NCI-H1417 treated with DMSO at 0.1 percent for 48 hours (cell line): ENCODE data around the gene ALDH16A1.
"Not testable (repeated sequence)": the region's sequence is repeated elsewhere in the genome, so short reads cannot be mapped to it uniquely, and the experiment has no call there.

Source experiments
- DNase-seq: peaks from one replicate; lab custom pipeline; 2025; lab: John Stamatoyannopoulos, UW

The ALDH16A1 gene

DNA sequence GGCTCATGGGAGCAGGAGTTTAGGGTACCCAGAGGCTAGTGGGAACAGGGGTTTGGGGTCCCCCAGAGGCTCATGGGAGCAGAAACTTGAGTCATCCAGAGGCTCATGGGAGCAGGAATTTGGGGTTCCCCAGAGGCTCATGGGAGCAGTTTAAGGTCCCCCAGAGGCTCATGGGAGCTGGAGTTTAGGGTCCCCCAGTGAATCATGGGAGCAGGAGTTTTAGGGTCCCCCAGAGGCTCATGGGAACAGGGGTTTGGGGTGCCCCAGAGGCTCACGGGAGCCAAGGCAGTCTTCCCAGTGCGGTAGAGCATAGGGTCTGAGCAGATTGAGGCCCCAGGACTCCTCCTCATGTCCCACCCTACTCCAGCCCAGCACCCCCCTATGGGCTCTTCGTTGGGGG is 12.3 kb downstream of the ALDH16A1 start:
- no peak for DNase-seq

DNA sequence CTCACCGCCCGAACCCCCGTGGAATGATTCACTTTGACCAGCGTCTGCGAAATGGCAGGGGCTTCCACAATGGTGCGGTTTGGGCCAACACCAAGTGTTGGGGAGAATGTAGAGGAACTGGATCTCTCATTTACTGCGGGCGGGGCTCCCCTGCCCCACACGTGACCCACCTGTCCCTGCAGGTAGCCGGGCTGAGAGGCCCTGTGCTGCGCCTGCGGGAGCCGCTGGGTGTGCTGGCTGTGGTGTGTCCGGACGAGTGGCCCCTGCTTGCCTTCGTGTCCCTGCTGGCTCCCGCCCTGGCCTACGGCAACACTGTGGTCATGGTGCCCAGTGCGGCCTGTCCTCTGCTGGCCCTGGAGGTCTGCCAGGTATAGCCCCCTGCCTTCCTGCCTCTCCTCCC is 15.2 kb downstream of the ALDH16A1 start:
- DNase-seq = no peak

DNA sequence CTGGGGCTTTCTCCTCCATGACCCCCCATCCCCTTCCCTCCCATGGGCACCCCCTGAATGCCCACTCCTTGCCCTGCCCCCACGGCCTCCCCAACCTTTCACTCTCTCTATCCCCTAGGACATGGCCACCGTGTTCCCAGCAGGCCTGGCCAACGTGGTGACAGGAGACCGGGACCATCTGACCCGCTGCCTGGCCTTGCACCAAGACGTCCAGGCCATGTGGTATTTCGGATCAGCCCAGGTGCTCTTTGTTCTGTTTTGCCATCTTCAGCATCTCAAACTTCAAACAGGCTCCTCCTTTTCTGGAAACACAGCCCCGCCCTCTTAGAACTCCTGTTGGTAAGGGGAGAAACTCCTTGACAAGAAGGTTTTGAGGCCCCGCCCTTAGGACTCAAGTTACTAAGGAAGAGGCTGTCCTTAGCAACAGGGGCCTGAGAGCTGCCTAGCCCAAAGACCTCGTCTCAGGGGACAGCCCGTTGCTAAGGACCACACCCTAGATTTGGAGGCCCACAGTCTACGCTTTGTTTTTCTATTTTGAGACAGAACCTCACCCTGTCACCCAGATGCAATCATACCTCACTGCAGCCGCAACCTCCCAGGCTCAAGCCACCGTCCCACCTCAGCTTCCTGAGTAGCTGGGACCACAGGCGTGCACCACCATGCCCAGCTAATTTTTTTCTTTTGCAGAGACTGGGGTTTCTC is 15.9 kb downstream of the ALDH16A1 start:
- no peak for DNase-seq

DNA sequence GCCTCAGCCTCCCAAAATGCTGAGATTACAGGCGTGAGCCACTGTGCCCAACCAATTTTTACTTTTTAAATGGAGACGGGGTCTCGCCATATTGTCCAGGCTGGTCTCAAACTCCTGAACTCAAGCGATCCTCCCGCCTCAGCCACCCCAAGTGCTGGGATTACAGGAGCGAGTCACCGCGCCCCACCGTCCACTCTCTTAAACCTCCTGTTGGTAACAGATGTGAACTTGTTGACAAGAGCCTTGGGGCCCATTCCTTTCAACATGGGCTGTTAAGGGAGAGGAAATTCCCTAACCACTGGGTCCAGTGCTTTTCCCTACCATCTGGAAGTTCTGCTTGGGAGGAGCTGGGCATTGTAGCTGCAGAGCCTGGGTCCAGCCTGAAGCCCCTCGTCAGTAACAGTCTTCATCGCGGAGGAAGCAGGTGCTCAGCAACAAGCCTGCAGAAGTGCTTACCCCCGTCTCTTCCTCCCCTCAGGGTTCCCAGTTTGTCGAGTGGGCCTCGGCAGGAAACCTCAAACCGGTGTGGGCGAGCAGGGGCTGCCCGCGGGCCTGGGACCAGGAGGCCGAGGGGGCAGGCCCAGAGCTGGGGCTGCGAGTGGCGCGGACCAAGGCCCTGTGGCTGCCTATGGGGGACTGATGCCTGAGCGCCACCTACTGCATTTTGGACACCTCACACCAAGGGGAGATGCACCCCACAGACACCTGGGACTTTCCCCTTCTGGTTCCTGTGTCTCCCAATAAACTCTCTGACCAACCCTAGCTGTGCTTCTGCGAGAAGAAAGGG is 17.0 kb downstream of the ALDH16A1 start:
- DNase-seq = no peak

DNA sequence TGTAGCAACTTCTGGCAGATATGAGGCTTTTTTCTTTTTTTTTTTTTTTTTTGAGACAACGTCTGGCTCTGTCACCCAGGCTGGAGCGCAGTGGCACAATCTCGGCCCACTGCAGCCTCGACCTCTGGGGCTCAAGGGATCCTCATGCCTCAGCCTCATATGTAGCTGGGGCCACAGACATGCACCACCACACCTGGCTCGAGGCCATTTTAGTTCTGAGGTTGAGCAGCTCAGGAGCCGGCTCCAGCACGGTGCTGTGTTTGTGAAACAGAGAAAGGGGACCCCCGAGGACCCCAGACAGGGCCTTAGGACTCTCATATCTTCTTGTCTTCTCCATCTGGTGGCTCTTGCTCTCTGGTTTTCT is 17.6 kb downstream of the ALDH16A1 start:
- DNase-seq = no peak

DNA sequence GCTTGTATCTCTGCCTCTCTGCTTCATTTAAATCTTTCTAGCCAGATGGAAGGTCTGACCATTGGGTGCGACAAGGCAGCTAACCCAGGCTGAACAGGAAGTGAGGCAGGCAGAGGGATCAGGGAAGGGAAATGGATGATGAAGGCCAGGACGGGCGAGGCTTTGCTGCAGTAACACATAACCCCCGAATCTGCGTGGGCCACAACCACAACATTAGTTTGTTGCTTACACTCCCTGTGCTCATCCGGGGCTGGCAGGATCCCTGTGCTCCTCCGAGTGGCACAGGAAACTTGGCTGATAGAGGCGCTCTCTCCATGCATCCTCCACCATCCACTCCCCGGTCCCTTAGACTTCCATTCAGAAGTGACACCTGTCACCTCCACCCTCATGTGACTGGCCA is 19.9 kb downstream of the ALDH16A1 start:
- DNase-seq = no peak

DNA sequence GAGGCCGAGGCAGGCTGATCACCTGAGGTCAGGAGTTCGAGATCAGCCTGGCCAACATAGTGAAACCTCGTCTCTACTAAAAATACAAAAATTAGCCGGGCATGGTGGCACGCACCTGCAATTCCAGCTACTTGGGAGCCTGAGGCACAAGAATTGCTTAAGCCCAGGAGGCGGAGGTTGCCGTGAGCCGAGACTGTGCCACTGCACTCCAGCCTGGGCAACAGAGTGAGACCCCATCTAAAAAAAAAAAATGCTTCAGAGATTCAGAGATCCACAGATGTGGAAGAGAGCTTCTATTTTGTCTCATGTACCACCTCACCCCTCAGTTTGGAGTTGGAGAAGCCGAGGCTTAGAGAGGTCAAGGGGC is 20.5 kb downstream of the ALDH16A1 start:
- DNase-seq = not testable (repeated sequence)

DNA sequence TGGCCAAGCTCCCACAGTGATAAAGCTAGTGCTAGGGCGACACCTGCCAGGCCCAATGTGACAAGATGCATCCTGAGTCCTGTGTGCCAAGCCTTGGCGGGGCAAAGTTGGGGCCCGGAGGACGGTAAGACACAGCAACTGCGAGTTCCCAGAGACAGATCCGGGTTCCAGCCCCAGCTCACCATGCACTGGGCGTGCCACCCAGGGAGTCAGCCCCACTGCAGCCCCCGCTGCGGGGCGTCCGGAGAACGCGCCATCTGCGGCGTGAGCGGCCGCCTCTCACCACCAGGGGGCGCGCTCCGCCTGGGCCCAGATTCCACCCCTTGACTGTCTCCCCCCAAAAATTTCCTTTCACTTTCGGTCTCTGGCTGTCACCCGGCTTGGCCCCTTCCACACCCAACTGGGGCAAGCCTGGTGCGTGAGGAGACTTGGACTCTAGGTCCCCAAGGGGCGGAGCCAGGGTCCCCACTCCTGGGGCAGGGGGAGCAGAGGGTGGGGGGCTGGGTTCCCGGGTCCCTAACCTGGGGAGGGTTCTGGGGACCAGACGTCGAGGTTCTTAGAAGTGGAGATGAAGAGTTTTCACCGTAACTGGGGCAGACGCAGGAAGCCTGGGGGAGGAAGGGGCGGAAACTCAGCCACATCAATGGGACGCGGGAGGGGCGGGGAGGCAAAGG is 21.0 kb downstream of the ALDH16A1 start, which contains the start of gene FLT3LG:
TSS of gene FLT3LG (plus strand) at position 348 of the 674 bp plus-strand sequence. CDS start 425 bp downstream, outside the sequence.
- peak; percentile 2 for DNase-seq

DNA sequence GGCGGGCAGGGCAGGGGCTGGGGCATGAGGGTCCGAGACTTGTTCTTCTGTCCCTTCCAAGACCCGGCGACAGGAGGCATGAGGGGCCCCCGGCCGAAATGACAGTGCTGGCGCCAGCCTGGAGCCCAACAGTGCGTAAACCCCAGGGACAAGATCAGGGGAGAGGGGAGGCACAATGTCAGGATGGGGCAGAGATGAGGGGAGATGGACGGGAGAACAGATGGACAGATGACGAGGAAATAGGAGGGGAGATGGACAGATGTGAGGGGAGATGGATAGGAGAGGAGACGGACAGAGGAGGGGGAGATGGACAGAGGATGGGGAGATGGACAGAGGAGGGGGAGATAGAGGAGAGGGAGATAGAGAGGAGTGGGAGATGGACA is 21.5 kb downstream of the ALDH16A1 start:
- no peak for DNase-seq

DNA sequence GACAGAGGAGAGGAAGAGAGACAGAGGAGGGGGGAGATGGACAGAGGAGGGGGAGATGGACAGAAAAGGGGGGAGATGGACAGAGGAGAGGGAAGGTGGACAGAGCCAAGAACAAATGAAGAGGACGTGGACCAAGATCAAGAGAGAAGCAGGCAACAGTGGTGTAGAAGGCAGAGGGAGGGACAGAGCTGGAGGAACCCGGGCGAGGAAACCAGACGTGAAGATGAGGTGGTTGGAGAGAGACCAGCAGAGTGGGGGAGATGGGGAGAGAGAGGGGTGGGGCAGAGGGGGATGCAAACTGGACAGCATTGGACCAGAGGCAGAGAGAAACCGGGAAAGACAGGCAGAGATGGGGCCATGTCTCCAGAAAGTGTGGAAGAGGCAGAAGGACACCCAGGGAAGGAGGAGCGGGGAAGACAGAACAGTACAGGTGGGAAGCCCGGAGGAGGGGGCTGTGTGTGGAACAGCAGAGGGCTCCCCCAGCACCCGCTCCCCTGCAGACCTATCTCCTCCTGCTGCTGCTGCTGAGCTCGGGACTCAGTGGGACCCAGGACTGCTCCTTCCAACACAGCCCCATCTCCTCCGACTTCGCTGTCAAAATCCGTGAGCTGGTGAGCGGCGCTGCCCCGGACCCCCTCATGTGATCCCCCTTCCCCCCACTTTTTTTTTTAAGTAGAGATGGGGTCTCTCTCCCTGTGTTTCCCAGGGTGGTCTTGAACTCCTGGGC is 22.3 kb downstream of the ALDH16A1 start:
- no peak for DNase-seq

DNA sequence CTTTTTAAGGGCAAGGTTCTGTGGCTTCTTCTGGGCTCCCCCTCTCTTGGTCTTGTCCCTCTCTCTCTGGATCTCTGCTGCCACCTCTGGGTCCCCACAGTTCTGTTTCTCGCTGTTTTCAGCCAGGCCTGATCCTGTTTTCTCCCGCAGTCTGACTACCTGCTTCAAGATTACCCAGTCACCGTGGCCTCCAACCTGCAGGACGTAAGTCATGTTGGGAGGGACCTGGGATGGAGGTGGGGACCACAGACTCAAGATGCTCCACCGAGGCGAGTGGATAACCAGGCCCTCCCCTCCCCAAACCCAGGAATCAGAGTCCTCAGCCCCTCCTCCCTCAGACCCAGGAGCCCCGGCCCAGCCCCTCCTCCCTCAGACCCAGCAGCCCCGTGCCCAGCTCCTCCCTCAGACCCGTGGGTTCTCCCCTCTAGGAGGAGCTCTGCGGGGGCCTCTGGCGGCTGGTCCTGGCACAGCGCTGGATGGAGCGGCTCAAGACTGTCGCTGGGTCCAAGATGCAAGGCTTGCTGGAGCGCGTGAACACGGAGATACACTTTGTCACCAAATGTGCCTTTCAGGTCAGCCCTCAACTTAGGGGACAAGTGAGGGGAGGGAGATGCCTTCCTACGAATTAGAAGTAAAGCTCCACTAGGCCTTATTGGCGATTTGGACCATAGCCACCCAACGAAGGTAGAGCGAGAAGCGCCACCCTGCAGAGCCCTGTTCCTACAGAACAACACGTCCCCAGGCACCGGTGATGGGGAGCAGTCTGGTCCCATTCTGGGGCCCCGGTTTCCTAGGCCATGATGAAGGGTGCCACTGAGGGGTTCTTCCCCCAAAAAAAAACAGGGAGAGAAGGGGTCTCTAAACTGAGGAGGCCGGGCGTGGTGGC is 23.2 kb downstream of the ALDH16A1 start:
- DNase-seq = no peak

DNA sequence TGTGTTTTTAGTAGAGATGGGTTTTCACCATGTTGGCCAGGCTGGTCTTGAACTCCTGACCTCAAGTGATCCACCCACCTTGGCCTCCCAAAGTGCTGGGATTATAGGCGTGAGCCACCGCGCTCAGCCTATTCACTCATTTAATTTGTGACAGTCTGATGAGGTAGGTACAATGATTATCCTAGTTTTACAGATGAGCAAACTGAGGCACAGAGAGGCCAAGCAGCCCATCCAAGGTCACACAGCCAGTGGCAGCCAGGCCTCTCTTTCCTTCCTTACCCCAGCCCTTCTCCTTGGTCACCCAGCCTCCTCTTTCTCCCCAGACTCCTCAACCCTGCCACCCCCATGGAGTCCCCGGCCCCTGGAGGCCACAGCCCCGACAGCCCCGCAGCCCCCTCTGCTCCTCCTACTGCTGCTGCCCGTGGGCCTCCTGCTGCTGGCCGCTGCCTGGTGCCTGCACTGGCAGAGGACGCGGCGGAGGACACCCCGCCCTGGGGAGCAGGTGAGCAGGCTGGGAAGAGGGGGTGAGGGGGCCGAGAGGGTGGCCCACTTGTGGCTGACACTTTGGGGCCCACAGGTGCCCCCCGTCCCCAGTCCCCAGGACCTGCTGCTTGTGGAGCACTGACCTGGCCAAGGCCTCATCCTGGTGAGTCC is 27.1 kb downstream of the ALDH16A1 start:
- no peak for DNase-seq

DNA sequence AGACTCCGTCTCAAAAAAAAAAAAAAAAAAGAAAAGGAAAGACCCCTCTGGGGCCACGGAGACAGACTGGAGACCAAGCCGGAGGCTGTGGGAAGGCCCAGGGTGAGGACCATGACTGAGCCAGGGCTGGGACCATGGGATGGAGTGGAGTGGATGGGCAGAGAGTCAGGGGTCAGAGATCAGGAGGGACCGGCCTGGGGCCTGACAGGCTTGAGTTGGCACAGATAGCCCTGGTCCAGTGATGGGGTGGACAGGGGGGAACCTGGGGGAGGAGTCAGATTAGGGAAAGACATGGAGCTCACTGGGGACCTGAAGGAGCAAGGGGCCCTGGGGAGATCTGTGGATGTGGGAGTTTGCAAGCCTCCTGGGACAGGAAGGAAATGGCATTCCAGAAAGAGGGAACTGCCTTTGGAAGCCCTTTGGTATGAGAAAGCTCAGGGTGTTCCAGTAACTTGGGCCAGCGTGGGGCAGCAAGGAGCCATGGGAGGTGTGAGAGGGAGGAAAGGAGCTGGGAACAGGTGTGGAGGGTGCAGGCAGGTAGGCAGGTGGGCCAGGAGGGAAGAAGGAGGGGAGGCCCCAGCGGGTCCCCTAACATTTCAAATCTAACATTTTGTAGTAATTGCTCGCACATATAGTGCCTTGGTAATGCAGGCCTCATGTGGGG is 28.1 kb downstream of the ALDH16A1 start:
- no peak for DNase-seq

DNA sequence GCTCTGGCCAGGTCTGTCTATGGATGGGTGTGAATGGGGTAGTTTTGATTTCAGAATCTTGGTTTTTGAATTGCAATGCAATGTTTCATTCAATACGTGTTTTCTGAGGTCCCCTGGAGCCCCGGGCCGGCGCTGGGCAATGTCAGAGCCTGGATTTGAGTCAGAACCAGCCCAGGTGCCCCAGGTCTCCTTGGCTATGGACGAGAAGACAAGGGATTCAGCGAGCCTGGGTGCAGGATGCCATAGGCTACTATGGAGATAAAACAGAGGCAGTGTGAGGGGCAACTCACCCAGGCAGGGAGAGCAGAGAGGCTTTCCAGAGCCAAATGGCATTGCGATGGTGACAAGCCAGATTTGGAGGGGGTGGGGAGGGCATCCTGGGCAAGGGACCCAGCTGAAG is 33.2 kb downstream of the ALDH16A1 start:
- DNase-seq = no peak

DNA sequence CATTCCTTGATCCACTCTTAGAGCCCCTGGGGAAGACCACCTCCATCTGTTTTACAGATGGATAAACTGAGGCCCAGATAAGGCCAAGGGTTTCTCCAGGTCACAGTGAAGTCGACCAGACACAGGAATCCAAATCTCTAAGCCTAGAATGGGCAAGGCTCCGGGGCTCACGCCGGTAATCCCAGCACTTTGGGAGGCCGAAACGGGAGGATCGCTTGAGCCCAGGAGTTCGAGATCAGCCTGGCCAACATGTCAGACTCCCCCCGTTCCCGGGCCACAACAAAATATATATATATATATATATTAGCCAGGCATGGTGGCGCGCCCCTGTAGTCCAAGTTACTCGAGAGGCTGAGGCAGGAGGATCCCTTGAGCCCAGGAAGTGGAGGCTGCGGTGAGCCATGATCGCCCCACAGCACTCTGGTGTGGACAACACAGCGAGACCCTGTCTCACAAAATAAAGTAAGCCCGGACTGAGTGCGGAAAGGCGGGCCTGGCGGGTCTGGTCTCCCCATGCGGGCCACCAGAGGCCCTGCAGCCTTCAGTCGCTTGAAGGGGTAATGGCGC is 33.8 kb downstream of the ALDH16A1 start:
- DNase-seq = no peak

DNA sequence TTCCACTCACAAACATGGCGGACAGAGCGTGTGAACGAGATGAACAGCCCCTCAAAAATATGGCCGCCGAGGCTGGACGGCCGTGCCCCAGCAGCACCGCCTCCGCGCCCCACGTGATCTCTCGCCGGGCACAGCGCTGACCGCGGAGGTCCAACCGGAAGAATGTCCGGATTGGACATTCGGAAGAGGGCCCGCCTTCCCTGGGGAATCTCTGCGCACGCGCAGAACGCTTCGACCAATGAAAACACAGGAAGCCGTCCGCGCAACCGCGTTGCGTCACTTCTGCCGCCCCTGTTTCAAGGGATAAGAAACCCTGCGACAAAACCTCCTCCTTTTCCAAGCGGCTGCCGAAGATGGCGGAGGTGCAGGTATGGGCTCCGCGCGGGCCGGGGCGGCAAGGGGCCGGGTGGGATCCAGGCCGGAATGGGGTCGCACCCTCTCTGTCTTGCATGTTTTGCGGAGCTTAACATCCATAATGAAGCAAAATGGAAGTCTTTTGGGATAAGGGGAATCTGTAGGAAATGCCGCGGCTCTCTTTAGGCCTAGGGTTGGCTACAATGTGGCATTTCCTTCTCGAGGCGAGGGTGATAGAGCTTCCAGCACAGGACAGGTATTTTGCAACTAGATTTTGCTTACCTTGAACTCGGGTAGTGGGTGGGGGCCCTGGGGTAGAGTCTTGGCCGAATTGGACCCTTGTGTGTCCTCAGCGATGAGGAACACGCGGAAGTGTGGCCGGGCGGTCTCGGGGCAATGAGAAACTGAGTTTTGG is 34.4 kb downstream of the ALDH16A1 start, which contains the start of gene RPL13A:
TSS of gene RPL13A (plus strand) at position 332 of the 769 bp plus-strand sequence. CDS start at position 354, 22 bp downstream.
- DNase-seq = peak; percentile 91

DNA sequence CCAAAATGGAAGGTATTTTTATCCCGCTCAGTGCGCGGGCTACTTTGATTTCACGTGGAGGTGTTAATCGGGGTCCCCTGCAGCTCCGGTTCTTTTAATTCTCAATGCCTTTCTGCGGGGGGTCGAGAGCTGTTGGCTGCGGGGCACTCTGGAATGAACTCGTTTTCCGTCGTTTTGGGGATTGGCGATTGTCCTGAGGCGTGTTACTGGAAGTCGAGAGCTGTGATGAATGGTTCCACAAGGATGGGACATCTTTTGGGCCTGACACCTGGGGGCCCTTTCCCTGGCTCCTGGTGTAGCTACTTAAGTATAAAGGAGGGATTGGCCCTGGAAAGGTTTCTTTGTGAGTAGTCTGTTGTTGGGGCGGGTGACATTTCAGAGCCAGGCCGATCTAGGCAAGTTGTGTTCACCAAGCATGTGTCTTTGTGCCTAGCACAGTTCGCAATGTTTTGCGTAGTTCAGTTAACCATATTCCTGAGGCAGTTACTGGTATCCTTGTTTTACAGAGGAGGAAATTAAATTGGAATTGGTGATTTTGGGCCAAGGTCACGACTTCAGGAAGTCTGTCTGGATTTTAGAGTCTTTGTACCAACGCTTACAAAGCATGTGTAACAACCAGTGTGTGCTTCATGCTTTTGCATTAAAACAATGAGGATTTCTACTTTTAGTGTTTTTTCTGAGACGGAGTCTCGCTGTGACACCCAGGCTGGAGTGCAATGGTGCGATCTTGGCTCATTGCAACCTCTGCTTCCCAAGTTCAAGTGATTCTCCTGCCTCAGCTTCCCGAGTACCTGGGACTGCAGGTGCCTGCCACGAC is 35.2 kb downstream of the ALDH16A1 start:
- DNase-seq = no peak

DNA sequence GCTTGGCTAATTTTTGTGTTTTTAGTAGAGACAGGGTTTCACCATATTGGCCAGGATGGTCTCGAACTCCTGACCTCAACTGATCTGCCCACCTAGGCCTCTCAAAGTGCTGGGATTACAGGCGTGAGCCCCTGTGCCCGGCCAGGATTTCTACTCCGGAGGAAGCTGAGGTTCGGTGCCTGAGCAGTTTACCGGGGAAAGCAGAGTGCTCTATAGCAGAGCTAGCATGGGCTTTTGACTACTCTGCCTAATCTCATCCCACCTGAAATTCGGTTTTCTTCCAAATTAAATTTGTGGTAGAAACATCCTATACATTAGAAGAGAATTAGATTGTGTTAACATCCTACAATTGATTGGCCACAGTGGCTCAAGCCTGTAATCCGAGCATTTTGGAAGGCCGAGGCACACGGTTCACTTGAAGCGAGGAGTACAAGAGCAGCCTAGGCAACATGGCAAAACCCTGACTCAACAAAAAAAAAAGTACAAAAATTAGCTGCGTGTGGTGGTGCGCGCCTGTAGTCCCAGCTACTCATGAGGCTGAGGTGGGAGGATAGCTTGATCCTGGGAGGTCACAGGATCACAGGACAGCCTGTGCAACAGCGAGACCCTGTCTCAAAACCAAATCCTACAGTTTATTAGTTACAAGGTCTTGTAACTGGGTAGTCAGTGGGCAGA is 36.0 kb downstream of the ALDH16A1 start:
- no peak for DNase-seq
